GM18907 (cell line): ENCODE measurements around the gene WDR27.

Experiments
- ATAC-seq: cut with Tn5 transposase; IDR thresholded peaks from one replicate; pipeline ENCODE4 v1.9.1; 2021; ENCODE audit warnings: mild to moderate bottlenecking, moderate library complexity; ENCODE audit not compliant: unreplicated experiment

Gene WDR27

GRCh38 chr6:169568314-169569087 is 133.3 kb downstream of the WDR27 start:
- ATAC-seq = peak; percentile 82

GRCh38 chr6:169567819-169568218 is 134.0 kb downstream of the WDR27 start:
- no peak for ATAC-seq

GRCh38 chr6:169566961-169567750 is 134.7 kb downstream of the WDR27 start:
- no peak for ATAC-seq

- ATAC-seq = no peak
Measured at GRCh38 chr6:169566319-169566718, 135.5 kb downstream of the WDR27 start.

GRCh38 chr6:169564453-169565240 is 137.2 kb downstream of the WDR27 start:
- ATAC-seq = no peak

- no peak for ATAC-seq
Measured at GRCh38 chr6:169561665-169562064, 140.2 kb downstream of the WDR27 start.

- no peak for ATAC-seq
Measured at GRCh38 chr6:169559592-169559991, 142.2 kb downstream of the WDR27 start.

GRCh38 chr6:169558774-169559441 is 142.9 kb downstream of the WDR27 start:
- no peak for ATAC-seq

GRCh38 chr6:169558378-169558773 is 143.5 kb downstream of the WDR27 start:
- no peak for ATAC-seq

- no peak for ATAC-seq
Measured at GRCh38 chr6:169557887-169558286, 143.9 kb downstream of the WDR27 start.

- peak; percentile 99 for ATAC-seq
Measured at GRCh38 chr6:169556758-169557548, 144.9 kb downstream of the WDR27 start.

GRCh38 chr6:169555971-169556617 is 145.7 kb downstream of the WDR27 start:
- peak; percentile 20 for ATAC-seq

GRCh38 chr6:169545982-169546381 is 155.8 kb downstream of the WDR27 start:
- no peak for ATAC-seq

GRCh38 chr6:169543704-169544103 is 158.1 kb downstream of the WDR27 start:
- ATAC-seq = no peak

- no peak for ATAC-seq
Measured at GRCh38 chr6:169542491-169542890, 159.3 kb downstream of the WDR27 start.

GRCh38 chr6:169539176-169539897 is 162.5 kb downstream of the WDR27 start:
- ATAC-seq = no peak

GRCh38 chr6:169536446-169537170 is 165.2 kb downstream of the WDR27 start:
- ATAC-seq = no peak

GRCh38 chr6:169534039-169534421 is 167.8 kb downstream of the WDR27 start:
- ATAC-seq = no peak
